ENCODE results near the gene KRTAP4-16.
"Not testable (repeated sequence)": the region's sequence is repeated elsewhere in the genome, so short reads cannot be mapped to it uniquely, and the experiment has no call there.

DNA sequence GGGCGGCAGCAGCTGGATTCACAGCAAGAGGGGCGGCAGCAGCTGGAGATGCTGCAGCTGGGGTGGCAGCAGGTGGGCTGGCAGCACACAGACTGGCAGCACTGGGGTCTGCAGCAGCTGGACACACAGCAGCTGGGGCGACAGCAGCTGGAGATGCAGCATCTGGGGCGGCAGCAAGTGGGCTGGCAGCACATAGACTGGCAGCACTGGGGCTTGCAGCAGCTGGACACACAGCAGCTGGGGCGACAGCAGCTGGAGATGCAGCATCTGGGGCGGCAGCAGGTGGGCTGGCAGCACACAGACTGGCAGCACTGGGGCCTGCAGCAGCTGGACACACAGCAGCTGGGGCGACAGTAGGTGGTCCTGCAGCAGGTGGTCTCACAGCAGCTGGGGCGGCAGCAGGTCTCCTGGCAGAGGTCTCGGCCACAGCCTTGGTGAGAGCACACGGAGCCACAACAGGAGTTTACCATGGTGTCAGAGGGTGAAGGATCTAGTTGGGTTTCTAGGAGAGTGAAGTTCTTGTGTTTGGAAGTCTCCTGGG lies 15.9 kb upstream of the KRTAP4-16 start, which contains the start of gene KRTAP4-11:
- not testable (repeated sequence) for TF ChIP-seq POLR2AphosphoS5, POLR2A (IDR thresholded peaks at IDR 0.05; ENCODE audit: low read depth, low read length)

All from GM12892 (cell line).